Bronchial epithelial cell (primary cell): ENCODE data around the gene CEBPG. TPM values are rescaled to one million over a fixed set of nuclear protein-coding genes. Genes with fewer than 3 reads are reported as not detected.

Source experiments
- DNase-seq: peaks from one replicate; pipeline ENCODE4 v3.0.0-alpha.2; 2010; ENCODE audit warnings: low read depth
- FAIRE-seq: peaks from 2 replicates; lab custom pipeline; 2011; peaks lifted over from hg19 to GRCh38; lab: Jason Lieb, UNC
- H3K27me3 ChIP-seq: 2 replicates; pipeline ENCODE4 v1.5.1; 2011; ENCODE audit warnings: low read length; ENCODE audit not compliant: control insufficient read depth, insufficient read depth
- H3K36me3 ChIP-seq: 2 replicates; pipeline ENCODE4 v1.5.1; 2011; ENCODE audit warnings: low read length; ENCODE audit not compliant: control insufficient read depth, insufficient read depth
- H3K4me3 ChIP-seq: 2 replicates; pipeline ENCODE4 v1.5.1; 2011; ENCODE audit warnings: mild to moderate bottlenecking, low read depth, low read length, control low read depth
- CTCF ChIP-seq: IDR thresholded peaks from 2 replicates; pipeline ENCODE4 v1.5.1; 2011; ENCODE audit warnings: mild to moderate bottlenecking, moderate library complexity, low read length, control low read depth, inconsistent platforms; ENCODE audit not compliant: insufficient read depth, severe bottlenecking
- total RNA-seq: library from RNA; depleted of rRNA; stranded (reverse); fragments of >200 nt; gene quantifications from 2 replicates; pipeline ENCODE4 v1.2.1, GENCODE V29; 2014

CEBPG gene
- total RNA-seq, 1 donor from 2014 or later: 128 TPM

GRCh38 chr19:33345163-33345562 is 28.3 kb upstream of the CEBPG start:
- DNase-seq (no peak), FAIRE-seq (no peak)
- TF ChIP-seq CTCF: no peak
- Histone ChIP-seq H3K27me3 (peaks cover 3% of the 10 kb centered on the region), H3K36me3 (no peaks in the 10 kb centered on the region), H3K4me3 (no peak overlapping the region)

GRCh38 chr19:33346665-33347064 is 26.8 kb upstream of the CEBPG start:
- no peak for FAIRE-seq

DNA sequence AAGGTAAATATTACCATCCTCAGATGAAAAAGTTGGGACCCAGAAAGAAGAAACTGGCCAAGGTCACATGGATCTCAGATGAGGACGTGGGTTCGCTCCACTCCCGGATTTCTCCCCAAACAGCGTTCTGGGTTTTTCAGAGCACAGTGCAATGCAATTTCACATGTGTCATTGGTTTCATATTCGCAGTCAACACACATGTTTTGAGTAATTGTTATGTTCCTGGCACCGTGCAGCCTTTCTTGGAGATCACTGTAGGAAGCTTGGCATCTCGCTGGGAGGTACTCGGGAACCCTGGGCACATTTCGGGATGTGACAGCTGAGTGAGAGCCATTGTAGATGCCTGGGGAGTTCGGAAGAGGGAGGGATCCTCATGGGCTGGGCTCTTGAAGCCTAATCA is 26.2 kb upstream of the CEBPG start:
- TF ChIP-seq CTCF: no peak
- H3K27me3 ChIP-seq: peaks cover 2% of the 10 kb centered on the region
- H3K4me3 ChIP-seq: no peak overlapping the region
- FAIRE-seq (no peak), DNase-seq (no peak)
- H3K36me3 ChIP-seq: no peaks in the 10 kb centered on the region

More at GRCh38 chr19:33346665-33347064, 26.8 kb upstream of the CEBPG start:
- no peaks in the 10 kb centered on the region for H3K36me3 ChIP-seq
- peaks cover 3% of the 10 kb centered on the region for H3K27me3 ChIP-seq
- no peak overlapping the region for H3K4me3 ChIP-seq
- no peak for DNase-seq
- no peak for TF ChIP-seq CTCF

DNA sequence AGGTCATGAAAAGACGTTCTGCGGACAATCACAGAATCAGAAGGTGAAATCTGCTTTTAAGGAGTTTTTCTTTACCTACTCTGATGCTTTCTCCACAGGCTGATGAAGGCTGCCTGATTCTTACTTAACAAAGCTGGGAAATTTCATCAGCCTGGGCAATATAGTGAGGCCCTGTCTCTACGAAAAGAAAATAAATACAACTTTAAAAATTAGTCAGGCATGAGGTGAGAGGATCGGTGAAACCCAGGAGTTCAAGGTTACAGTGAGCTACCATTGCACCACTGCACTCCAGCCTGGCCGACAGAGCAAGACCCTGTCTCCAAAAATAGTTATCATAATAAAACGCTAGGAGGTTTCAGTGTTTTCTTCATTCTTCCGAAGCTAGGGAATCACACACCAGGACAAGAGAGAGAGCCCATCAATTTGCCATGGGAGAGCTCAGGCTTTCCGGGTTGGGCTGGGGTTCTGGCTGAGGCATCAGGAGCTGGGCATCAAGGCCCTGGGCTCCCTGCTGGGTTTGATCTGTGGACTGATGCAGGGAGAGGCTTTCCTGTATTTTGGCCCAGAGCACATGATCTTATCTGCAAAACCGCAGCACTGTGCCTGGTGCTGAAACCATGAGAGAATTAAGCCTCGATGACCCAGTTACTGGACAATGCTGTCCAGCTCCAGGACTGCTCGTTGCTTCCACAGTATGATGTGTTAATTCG is 25.1 kb upstream of the CEBPG start:
- Histone ChIP-seq H3K36me3 (no peaks in the 10 kb centered on the region), H3K27me3 (peaks cover 2% of the 10 kb centered on the region), H3K4me3 (no peak overlapping the region)
- FAIRE-seq (no peak), DNase-seq (no peak)
- no peak for TF ChIP-seq CTCF

- no peak for TF ChIP-seq CTCF
- DNase-seq (peak; percentile 68), FAIRE-seq (no peak)
- Histone ChIP-seq H3K36me3 (no peaks in the 10 kb centered on the region), H3K27me3 (no peaks in the 10 kb centered on the region), H3K4me3 (no peak overlapping the region)
Observed at GRCh38 chr19:33349319-33350289, 23.9 kb upstream of the CEBPG start.
